HG03520 (cell line): ENCODE results near the gene FAM89B.
"Not testable (repeated sequence)": the region's sequence is repeated elsewhere in the genome, so short reads cannot be mapped to it uniquely, and the experiment has no call there.

Experiments
- ATAC-seq: cut with Tn5 transposase; IDR thresholded peaks from one replicate; pipeline ENCODE4 v1.9.1; 2021; ENCODE audit warnings: mild to moderate bottlenecking, moderate library complexity; ENCODE audit not compliant: unreplicated experiment

FAM89B gene

DNA sequence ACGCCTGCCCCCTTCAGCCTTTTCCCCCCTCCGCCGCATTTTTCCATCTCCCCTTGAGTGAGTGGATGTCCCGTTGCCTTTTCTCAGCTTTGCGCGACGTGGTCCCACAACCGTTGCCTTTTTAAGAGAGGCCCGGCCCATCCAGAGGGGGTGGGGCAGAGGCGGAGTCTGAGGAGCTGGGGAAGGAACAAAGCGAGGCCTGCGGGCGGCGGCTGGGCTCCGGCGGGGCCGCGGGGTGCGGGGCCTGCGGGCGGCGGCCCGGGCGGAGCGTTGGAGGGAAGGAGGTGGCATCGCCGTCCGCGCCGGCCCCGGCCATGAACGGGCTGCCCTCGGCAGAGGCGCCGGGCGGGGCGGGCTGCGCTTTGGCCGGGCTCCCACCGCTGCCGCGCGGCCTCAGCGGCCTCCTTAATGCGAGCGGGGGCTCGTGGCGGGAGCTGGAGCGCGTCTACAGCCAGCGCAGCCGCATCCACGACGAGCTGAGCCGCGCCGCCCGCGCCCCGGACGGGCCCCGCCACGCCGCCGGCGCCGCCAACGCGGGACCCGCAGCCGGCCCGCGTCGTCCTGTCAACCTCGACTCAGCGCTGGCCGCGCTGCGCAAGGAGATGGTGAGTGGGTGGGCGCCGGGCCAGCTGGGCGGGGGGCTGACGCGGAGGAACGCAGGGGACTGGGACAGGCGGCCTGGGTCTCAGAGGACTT lies at the start of gene FAM89B:
TSS of gene FAM89B (plus strand) at position 183 of the 696 bp plus-strand sequence. CDS start at position 315, 132 bp downstream.
- no peak for ATAC-seq

DNA sequence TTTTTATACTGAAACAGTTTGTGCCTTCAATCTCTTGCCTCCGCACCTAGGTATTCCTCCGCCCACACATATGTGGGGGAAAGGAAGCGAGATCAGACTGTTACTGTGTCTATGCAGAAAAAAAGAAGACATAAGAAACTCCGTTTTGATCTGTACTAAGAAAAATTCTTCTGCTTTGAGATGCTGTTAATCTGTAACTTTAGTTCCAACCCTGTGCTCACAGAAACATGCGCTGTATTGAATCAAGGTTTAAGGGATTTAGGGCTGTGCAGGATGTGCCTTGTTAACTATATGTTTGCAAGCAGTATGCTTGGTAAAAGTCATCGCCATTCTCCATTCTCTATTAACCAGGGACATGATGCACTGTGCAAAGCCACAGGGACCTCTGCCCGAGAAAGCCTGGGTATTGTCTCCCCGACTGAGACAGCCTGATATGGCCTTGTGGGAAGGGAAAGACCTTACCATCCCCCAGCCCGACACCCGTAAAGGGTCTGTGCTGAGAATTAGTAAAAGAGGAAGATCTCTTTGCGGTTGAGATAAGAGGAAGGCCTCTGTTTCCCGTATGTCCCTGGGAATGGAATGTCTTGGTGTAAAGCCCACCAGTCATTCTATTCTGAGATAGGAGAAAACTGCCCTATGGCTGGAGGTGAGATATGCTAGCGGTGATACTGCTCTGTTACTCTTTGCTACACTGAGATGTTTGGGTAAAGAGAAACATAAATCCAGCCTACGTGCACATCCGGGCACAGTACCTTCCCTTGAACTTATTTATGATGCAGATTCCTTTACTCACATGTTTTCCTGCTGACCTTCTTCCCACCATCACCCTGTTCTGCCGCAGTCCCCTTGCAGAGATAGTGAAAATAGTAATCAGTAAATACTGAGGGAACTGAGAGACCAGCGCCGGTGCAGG lies 49.4 kb upstream of the FAM89B start:
- not testable (repeated sequence) for ATAC-seq

DNA sequence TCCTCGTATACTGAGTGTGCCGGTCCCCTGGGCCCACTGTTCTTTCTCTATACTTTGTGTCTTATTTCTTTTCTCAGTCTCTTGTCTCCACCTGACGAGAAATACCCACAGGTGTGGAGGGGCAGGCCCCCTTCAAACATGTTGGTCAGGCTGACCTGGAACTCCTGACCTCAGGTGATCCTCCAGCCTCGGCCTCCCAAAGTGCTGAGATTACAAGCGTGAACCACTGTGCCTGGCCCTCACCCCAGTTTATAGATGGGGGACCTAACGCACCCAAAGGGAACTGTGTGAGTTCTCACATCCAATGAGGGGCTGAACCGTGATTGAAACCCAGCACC lies 48.7 kb upstream of the FAM89B start:
- not testable (repeated sequence) for ATAC-seq

DNA sequence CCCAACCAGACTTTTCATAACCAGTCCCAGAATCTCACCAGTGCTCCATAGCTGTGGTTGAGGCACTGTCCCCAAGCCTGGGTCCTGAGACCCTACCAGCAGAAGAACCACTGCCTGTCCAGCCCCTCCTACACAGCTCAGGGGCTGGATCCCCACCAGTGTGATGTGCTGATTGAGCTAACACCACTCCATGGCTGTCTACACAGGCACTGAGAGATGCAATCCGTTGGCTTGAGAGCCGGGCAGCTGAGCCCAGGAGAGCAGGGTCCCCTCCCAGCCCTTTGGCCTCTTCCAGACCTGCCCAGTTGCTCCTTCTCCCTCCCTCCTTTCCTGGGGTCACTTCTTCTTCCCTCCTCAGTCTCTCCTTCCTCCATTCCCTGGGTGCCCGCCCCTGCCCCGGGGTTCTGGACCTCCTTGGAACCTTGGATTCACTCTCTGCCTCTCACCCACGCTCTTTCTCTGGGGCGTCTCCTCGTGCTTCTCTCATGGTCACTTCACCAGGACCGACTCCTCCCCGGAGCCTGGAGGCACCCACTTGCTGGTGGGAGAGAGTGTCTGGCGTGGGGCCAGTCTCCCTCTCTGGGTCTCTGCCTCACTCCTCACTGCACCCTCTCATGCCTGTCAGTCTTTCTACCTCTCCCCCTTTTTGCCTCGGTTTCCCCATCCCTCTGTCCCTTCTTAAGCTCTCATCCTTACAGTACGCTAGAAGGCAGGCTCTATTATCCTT lies 48.2 kb upstream of the FAM89B start:
- no peak for ATAC-seq

DNA sequence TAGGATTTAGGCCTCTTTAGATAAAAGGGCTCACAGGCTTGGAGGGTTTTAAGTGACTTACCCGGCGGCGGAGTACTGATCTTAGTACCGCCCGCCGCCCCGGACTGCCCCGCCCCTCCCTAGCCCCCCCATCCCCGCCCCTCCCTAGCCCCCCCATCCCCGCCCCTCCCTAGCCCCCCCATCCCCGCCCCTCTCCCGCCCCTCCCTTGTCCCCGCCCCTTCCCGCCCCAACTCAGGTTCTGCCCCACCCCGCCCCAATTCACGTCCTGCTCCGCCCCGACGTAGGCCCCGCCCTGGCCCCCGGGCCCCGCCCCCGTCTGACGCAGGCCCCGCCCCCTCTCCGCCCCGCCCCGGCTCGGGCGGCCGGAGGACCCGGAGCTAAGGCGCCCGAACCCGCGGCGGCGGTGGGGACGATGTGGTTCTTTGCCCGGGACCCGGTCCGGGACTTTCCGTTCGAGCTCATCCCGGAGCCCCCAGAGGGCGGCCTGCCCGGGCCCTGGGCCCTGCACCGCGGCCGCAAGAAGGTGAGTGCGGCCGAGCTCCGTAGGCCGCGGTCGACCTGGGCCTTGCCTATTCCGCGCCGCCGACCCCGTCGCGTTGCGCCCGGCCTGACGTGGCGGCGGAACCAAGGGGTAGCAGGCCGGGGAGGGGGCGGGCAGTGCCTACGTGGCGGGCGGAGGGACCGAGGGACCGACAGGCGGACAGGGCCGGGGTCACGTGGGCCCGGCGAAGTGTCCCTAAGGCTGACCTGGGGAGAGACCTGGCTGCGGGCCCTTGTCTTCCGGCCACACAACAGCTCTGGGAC lies 47.4 kb upstream of the FAM89B start, which contains the start of gene SCYL1:
TSS of gene SCYL1 (plus strand) at position 343 of the 805 bp plus-strand sequence. CDS start at position 414, 71 bp downstream.
- no peak for ATAC-seq

DNA sequence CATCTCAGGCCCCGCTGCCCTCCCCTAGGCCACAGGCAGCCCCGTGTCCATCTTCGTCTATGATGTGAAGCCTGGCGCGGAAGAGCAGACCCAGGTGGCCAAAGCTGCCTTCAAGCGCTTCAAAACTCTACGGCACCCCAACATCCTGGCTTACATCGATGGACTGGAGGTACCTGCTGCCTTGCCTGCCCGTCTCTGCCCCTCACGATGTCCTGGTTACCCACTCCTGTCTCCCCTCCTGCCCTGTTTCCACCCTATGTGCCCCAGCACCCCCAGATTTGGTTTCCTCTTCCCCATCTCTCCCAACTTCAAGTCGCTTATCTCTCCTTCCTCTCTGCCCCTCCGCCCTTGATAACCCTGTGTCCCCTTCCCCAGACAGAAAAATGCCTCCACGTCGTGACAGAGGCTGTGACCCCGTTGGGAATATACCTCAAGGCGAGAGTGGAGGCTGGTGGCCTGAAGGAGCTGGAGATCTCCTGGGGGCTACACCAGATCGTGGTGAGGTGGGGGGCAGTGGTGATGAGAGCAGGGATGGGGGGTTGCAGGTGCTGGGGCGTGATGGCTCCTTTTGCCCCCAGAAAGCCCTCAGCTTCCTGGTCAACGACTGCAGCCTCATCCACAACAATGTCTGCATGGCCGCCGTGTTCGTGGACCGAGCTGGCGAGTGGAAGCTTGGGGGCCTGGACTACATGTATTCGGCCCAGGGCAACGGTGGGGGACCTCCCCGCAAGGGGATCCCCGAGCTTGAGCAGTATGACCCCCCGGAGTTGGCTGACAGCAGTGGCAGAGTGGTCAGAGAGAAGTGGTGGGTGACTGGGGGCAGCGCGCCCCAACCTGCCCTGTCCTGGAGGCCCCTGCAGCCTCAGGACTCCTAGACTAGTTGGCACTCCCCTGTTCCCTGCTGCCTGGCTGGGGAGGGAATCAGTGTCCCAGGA lies 46.5 kb upstream of the FAM89B start:
- ATAC-seq, result no peak

DNA sequence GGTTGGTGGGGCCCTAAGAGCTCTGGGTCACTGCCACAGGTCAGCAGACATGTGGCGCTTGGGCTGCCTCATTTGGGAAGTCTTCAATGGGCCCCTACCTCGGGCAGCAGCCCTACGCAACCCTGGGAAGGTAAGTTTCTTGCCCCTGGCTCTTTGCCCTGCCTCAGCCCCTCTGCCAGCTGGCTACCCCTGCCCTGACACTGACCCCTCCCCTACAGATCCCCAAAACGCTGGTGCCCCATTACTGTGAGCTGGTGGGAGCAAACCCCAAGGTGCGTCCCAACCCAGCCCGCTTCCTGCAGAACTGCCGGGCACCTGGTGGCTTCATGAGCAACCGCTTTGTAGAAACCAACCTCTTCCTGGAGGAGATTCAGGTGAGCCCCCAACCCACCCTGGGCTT lies 45.6 kb upstream of the FAM89B start:
- ATAC-seq, result no peak

DNA sequence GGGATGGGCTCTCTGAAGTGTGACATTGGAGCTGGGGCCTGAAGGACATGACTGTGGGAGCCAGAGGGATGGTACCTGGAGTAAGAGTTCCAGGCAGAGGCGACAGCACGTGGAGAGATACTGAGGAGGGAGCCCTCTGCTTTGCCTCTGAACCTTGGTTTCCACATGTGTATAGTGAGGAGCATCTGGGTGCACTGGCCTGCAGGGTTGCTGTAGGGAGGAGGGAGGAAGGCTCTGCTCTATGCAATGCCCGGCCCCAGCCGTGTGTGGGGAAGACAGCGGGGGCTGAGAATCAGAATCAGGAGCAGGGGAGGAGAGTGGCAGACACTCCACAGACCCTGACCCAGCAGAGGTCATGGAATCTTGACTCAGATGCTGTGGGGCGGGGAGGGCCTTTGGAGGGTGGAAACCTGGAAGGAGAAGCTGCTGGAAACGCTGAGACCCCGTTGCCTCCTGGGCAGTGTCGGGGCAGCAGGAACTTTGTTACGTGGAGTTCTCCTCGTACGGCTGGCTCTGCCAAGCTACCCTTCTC lies 43.5 kb upstream of the FAM89B start:
- ATAC-seq, result no peak

DNA sequence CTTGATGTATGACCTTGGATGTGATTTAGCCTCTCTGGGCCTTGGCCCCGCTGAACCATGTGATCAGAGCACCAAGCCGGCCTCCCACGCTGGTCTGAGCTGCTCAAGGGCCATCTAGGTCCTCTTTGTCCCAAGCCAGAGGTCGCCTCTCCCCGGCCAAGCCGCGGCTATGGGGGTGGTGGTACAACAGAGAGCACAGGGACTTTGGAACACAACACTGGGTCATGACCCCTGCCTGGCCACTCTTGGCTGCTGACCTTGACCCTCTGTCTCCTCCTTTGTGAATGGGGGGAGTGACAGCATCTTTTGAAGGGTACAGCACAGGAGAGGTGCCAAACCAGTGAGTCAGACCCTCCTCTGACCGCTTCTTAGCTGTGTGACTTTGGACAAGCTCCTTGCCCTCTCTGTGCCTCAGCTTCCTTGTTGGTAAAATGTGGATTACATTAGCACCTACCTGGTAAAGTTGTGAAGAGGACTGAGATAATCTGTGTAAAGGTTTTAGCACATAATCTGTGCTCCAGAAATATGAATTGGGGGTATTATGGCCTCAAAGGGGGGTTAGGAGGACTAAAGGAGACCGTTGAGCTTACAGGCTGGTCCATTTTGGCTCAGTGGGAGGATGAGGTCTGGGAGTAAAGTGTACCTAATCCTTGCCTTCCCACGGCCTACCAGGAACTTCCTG lies 42.7 kb upstream of the FAM89B start:
- ATAC-seq, result no peak

DNA sequence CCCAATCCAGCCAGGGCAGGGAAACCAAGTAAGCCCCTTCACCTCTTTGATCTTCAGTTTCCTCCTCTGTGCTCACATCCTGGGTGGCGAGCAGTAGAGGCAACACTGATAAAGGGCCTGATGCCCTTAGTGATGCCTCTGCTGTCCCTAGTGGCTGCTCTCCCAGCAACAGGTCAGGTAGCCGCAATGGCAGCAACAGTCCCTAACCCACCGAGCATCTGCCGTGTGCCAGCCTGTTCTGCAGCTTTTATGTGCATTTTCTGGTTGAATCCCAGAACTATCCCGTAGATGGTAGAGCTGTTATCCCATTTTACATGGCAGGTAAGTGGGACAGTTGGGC lies 42.2 kb upstream of the FAM89B start:
- ATAC-seq, result no peak

DNA sequence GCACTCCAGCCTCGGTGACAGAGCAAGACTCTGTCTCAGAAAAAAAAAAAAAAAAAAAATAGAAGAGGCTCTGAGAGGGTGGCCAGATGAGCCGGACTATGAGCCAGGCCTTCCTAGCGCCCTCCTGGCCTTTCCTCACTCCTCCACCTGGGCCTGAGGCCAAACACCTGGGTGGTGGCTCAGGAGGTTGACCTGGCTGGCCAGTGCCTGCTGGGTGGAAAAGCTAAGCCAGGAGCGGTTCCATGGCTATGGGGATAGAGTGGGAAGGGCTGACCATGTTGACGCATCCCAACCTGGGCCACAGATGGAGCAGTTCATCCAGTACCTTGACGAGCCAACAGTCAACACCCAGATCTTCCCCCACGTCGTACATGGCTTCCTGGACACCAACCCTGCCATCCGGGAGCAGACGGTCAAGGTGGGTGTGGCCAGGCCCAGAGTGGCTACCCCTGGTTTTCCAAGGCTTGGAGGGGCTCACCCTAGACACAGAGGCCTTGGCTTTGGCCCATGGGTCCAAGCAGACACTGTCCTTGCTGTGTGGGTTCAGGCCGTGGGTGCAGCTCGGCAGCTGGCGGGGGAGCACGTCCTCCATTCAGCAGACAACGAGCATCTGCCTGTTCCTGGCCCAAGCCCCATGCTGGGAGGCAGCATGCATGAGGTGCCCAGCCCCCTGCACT lies 39.8 kb upstream of the FAM89B start:
- no peak for ATAC-seq

DNA sequence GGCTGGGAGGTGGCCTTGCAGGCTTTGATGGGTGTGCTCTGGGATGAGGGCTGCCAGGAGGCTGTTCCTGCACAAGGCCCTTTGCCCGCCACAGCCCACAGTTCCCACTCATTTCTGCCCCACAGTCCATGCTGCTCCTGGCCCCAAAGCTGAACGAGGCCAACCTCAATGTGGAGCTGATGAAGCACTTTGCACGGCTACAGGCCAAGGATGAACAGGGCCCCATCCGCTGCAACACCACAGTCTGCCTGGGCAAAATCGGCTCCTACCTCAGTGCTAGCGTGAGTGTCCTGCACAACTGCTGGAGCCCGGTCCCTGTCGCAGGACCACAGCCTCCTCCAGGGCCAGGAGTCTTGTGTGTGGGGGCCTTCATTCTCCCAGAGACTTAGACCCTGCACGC lies 37.2 kb upstream of the FAM89B start:
- no peak for ATAC-seq

DNA sequence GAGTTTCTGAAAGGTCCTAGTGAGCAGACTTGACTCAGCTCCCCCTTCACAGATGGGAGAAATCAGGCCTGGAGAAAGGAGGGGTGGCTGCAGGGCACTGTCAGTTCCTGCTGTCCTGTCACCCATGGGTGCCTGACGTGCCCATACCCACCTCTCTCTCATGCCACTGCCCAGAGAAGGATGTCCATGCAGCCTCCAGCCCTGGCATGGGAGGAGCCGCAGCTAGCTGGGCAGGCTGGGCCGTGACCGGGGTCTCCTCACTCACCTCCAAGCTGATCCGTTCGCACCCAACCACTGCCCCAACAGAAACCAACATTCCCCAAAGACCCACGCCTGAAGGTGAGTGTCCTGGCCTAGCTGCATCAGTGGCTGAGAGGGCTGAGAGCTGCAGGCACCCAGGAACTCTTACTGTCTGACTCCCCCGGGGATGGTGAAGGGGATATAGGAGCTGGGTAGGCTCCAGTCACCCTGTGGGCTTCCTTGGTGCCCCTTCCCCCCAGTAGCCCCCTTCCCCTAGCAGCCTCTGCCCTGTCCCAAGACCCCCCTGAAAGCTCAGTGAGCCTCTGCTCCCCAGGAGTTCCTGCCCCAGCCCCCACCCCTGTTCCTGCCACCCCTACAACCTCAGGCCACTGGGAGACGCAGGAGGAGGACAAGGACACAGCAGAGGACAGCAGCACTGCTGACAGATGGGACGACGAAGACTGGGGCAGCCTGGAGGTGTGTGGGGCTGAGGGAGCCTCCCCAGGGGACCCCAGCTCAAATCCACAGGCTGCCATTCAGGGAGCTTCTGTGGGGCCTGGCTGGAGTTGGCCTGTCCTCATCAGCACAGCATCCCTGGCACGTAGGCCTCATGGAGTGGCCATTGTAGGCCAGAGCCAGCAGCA lies 35.7 kb upstream of the FAM89B start:
- no peak for ATAC-seq

DNA sequence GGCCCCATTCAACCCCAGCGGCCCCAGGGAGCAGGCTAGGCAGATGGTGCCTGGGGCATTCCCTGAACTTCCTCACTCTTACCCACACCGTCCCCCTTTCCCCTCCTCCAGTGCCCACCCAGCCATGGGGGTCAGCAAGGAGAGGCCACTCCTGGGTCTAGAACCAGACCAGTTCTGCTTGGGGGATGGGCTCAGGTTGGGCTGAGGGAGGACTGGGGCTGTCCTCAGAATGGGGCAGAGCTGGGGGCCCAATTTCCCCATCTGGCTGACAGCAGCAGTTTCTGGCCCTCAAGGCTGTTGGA lies 35.1 kb upstream of the FAM89B start:
- ATAC-seq, result no peak

DNA sequence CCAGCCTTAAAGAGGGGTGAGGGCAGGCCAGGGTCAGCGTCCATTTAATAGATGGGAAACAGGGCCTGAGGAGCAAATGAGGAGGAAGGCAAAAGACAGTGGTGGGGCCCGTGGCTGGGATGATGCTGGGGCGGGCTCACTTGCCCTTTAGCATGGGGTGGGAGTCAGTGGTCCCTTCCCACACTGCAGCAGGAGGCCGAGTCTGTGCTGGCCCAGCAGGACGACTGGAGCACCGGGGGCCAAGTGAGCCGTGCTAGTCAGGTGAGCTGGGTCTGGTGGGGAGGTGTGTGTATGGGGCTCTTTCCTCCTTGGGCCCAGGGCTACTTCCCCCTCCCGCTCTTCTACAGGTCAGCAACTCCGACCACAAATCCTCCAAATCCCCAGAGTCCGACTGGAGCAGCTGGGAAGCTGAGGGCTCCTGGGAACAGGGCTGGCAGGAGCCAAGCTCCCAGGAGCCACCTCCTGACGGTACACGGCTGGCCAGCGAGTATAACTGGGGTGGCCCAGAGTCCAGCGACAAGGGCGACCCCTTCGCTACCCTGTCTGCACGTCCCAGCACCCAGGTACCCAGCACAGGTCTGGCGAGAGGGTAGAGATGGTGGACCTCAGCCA lies 34.6 kb upstream of the FAM89B start:
- ATAC-seq, result no peak

DNA sequence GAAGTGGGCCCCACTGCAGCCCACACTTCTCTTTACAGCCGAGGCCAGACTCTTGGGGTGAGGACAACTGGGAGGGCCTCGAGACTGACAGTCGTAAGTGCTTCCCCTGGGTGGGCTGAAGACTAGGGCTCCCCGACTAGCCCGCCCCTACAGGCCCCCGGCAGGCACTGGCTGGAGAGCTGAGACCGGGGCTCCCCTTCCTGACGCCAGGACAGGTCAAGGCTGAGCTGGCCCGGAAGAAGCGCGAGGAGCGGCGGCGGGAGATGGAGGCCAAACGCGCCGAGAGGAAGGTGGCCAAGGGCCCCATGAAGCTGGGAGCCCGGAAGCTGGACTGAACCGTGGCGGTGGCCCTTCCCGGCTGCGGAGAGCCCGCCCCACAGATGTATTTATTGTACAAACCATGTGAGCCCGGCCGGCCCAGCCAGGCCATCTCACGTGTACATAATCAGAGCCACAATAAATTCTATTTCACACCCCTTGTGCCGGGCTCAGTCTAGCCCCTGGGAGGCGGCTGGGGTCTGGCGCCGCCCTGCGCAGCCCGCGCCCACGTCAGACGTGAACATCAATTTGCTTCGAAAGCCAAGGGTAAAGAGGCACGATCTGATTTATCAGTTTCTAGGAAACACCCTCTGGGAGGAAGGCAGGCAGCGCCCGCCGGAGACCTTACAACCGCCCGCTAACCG lies 34.0 kb upstream of the FAM89B start:
- ATAC-seq, result no peak
